Stimulated activated CD4-positive, alpha-beta T cell treated with anti-CD3 and anti-CD28 coated beads, Interleukin-12 subunit alpha, Interleukin-12 subunit beta, amount 100 ng/mL, for 48 hours (primary cell): ENCODE measurements around the gene CXXC4.

Source experiments
- DNase-seq, 3 donors: peaks; one replicate each; pipeline ENCODE4 v3.0.0-alpha.2; 2020; ENCODE audit warnings: low read depth in 2 of 3, low spot score in 1 of 3

Gene CXXC4

GRCh38 chr4:104494822-104495559, at the start of gene CXXC4:
Gene CXXC4, minus strand, starts transcription at chr4:104494894. Its CDS starts 3,092 bp downstream, at chr4:104491802.
- no peak for DNase-seq

- DNase-seq: no peak
Measured at GRCh38 chr4:104533156-104533555, 38.5 kb upstream of the CXXC4 start.

- no peak for DNase-seq
Measured at GRCh38 chr4:104532677-104533076, 38.0 kb upstream of the CXXC4 start.

GRCh38 chr4:104531390-104531789, 36.7 kb upstream of the CXXC4 start:
- DNase-seq: no peak

GRCh38 chr4:104530426-104530825, 35.7 kb upstream of the CXXC4 start:
- DNase-seq: no peak

- DNase-seq: no peak
Measured at GRCh38 chr4:104524591-104524990, 29.9 kb upstream of the CXXC4 start.

GRCh38 chr4:104524026-104524425, 29.3 kb upstream of the CXXC4 start:
- no peak for DNase-seq

- DNase-seq: no peak
Measured at GRCh38 chr4:104519588-104519987, 24.9 kb upstream of the CXXC4 start.

- DNase-seq: no peak
Measured at GRCh38 chr4:104516884-104517283, 22.2 kb upstream of the CXXC4 start.

GRCh38 chr4:104508224-104508623, 13.5 kb upstream of the CXXC4 start:
- no peak for DNase-seq

GRCh38 chr4:104507112-104507511, 12.4 kb upstream of the CXXC4 start:
- DNase-seq: no peak

GRCh38 chr4:104504536-104504935, 9.8 kb upstream of the CXXC4 start:
- no peak for DNase-seq

GRCh38 chr4:104502471-104502870, 7.8 kb upstream of the CXXC4 start:
- no peak for DNase-seq

- no peak for DNase-seq
Measured at GRCh38 chr4:104501290-104501689, 6.6 kb upstream of the CXXC4 start.

GRCh38 chr4:104500442-104500841, 5.7 kb upstream of the CXXC4 start:
- DNase-seq: no peak

GRCh38 chr4:104494185-104494584, 509 bp downstream of the CXXC4 start:
- DNase-seq: no peak

GRCh38 chr4:104493081-104493831, 1.4 kb downstream of the CXXC4 start:
- DNase-seq: no peak

- DNase-seq: no peak
Measured at GRCh38 chr4:104492183-104492771, 2.4 kb downstream of the CXXC4 start.

- DNase-seq: no peak
Measured at GRCh38 chr4:104491481-104492182, 3.1 kb downstream of the CXXC4 start.

- DNase-seq: no peak
Measured at GRCh38 chr4:104490770-104491480, 3.8 kb downstream of the CXXC4 start.
